CD4-positive, alpha-beta T cell treated with Interleukin-15 for 1 hour (primary cell): Measurements from ENCODE around the gene PCDHA13.
"Not testable (repeated sequence)": the region's sequence is repeated elsewhere in the genome, so short reads cannot be mapped to it uniquely, and the experiment has no call there.

Experiments used
- DNase-seq: peaks from one replicate; pipeline ENCODE4 v3.0.0-alpha.2; 2020

The PCDHA13 gene, protein sequence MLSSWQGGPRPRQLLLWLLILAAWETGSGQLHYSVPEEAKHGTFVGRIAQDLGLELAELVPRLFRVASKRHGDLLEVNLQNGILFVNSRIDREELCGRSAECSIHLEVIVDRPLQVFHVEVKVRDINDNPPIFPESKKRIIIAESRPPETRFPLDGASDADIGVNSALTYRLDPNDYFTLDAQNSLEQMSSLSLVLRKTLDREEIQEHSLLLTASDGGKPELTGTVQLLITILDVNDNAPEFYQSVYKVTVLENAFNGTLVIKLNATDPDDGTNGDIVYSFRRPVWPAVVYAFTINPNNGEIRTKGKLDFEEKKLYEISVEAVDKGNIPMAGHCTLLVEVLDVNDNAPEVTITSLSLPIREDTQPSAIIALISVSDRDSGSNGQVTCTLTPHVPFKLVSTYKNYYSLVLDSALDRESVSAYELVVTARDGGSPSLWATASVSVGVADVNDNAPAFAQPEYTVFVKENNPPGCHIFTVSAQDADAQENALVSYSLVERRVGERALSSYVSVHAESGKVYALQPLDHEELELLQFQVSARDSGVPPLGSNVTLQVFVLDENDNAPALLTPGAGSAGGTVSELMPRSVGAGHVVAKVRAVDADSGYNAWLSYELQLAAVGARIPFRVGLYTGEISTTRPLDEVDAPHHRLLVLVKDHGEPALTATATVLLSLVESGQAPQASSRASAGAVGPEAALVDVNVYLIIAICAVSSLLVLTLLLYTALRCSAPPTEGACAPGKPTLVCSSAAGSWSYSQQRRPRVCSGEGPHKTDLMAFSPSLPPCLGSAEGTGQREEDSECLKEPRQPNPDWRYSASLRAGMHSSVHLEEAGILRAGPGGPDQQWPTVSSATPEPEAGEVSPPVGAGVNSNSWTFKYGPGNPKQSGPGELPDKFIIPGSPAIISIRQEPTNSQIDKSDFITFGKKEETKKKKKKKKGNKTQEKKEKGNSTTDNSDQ

DNA sequence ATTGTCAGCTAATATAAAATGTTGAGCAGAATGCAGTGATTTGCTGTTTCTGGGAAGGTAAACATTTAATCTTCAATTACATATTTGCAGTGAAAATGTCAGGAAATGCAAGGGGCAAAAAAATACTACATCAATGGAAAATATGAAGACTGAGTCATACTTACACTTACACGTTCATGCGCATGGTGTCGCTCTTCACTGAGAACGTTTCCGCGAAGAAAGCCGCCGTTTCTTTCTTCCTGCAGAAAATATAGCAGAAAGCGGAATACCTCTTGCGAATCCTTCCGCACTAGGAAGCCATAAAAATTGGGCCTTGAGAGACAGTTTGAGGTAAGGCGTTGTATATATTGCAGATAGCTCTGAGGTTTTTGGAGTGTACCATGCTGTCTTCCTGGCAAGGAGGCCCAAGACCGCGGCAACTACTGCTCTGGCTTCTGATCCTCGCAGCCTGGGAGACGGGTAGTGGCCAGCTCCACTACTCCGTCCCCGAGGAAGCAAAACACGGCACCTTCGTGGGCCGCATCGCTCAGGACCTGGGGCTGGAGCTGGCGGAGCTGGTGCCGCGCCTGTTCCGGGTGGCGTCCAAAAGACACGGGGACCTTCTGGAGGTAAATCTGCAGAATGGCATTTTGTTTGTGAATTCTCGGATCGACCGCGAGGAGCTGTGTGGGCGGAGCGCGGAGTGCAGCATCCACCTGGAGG lies at the start of gene PCDHA13:
Gene PCDHA13 (plus strand): TSS at position 236 of the 702 bp plus-strand sequence. CDS start 145 bp downstream, at position 381.
- no peak for DNase-seq

DNA sequence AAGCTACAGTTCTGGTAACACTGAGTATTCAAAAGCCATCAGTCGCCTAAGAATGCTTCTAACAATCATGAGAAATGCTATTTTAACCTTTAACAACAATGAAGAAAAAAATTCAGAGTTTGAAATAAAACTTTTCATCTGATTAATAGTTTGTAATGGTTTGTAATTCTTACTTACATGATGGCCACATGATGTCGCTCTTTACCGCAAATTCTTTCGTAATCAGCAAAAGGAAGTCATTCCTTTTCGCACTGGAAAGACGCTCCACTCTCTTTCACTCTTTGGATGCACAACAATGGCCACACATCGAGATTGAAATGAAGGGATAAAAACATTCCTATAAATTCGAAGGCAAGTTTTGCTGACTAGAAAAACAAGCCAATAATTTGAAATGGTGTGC lies 47.9 kb upstream of the PCDHA13 start, which contains the start of gene PCDHA7:
Gene PCDHA7 (plus strand): TSS at position 277 of the 400 bp plus-strand sequence. CDS start 115 bp downstream, at position 392.
- no peak for DNase-seq

DNA sequence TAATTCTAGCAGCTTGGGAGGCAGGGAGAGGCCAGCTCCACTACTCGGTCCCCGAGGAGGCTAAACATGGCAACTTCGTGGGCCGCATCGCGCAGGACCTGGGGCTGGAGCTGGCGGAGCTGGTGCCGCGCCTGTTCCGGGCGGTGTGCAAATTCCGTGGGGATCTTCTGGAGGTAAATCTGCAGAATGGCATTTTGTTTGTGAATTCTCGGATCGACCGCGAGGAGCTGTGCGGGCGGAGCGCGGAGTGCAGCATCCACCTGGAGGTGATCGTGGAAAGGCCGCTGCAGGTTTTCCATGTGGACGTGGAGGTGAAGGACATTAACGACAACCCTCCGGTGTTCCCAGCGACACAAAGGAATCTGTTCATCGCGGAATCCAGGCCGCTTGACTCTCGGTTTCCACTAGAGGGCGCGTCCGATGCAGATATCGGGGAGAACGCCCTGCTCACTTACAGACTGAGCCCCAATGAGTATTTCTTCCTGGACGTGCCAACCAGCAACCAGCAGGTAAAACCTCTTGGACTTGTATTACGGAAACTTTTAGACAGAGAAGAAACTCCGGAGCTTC lies 47.4 kb upstream of the PCDHA13 start:
- DNase-seq: not testable (repeated sequence)

DNA sequence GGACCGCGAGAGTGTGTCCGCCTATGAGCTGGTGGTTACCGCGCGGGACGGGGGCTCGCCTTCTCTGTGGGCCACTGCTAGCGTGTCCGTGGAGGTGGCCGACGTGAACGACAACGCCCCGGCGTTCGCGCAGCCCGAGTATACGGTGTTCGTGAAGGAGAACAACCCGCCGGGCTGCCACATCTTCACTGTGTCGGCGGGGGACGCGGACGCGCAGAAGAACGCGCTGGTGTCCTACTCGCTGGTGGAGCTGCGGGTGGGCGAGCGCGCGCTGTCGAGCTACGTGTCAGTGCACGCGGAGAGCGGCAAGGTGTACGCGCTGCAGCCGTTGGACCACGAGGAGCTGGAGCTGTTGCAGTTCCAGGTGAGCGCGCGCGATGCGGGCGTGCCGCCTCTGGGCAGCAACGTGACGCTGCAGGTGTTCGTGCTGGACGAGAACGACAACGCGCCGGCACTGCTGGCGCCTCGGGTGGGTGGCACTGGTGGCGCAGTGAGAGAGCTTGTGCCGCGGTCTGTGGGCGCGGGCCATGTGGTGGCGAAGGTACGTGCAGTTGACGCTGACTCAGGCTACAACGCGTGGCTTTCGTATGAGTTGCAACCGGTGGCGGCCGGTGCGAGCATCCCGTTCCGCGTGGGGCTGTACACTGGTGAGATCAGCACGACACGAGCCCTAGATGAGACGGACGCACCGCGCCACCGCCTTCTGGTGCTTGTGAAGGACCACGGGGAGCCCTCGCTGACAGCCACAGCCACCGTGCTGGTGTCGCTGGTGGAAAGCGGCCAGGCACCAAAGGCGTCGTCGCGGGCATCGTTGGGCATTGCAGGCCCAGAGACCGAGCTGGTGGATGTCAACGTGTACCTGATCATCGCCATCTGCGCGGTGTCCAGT lies 46.1 kb upstream of the PCDHA13 start:
- DNase-seq: no peak

DNA sequence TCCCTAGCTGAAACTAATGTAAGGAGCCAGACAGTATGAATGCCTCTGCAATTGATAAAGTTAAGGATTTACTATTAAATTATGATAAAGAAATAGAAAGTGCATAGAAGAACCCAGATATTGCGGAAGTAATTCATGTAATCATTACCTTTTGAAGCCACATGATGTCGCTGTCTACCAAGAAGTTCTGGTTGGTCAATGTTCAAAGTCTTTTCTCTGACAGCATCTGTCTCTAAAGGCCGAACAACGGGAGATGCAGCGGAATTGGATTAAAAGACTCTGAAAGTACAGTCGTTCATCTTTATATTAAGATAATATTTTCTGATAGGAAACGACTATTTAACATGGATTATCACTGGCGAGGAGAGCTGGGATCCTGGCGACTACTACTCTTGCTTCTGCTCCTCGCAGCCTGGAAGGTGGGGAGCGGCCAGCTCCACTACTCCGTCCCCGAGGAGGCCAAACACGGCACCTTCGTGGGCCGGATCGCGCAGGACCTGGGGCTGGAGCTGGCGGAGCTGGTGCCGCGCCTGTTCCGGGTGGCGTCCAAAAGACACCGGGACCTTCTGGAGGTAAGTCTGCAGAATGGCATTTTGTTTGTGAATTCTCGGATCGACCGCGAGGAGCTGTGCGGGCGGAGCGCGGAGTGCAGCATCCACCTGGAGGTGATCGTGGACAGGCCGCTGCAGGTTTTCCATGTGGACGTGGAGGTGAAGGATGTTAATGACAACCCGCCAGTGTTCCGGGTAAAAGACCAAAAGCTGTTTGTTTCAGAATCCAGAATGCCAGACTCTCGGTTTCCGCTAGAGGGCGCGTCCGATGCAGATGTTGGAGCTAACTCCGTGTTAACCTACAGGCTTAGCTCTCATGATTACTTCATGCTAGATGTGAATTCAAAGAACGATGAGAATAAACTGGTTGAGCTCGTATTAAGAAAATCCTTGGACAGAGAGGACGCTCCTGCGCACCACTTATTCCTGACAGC lies 40.7 kb upstream of the PCDHA13 start, which contains the start of gene PCDHA8:
Gene PCDHA8 (plus strand): TSS at position 210 of the 985 bp plus-strand sequence. CDS start 135 bp downstream, at position 345.
- no peak for DNase-seq

DNA sequence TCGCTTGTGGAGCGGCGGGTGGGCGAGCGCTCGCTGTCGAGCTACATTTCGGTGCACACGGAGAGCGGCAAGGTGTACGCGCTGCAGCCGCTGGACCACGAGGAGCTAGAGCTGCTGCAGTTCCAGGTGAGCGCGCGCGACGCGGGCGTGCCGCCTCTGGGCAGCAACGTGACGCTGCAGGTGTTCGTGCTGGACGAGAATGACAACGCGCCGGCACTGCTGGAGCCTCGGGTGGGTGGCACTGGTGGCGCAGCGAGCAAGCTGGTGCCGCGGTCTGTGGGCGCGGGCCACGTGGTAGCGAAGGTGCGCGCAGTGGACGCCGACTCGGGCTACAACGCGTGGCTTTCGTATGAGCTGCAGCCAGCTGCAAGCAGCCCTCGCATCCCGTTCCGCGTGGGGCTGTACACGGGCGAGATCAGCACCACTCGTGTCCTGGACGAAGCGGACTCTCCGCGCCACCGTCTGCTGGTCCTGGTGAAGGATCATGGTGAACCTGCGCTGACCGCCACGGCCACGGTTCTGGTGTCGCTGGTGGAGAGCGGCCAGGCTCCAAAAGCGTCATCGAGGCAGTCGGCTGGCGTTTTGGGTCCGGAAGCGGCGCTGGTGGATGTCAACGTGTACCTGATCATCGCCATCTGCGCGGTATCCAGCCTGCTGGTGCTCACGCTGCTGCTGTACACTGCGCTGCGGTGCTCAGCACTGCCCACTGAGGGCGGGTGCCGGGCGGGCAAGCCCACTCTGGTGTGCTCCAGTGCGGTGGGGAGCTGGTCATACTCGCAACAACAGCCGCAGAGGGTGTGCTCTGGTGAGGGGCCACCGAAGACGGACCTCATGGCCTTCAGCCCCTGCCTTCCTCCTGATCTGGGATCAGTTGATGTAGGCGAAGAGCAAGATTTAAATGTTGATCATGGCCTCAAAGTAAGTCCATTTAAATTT lies 38.9 kb upstream of the PCDHA13 start:
- no peak for DNase-seq

DNA sequence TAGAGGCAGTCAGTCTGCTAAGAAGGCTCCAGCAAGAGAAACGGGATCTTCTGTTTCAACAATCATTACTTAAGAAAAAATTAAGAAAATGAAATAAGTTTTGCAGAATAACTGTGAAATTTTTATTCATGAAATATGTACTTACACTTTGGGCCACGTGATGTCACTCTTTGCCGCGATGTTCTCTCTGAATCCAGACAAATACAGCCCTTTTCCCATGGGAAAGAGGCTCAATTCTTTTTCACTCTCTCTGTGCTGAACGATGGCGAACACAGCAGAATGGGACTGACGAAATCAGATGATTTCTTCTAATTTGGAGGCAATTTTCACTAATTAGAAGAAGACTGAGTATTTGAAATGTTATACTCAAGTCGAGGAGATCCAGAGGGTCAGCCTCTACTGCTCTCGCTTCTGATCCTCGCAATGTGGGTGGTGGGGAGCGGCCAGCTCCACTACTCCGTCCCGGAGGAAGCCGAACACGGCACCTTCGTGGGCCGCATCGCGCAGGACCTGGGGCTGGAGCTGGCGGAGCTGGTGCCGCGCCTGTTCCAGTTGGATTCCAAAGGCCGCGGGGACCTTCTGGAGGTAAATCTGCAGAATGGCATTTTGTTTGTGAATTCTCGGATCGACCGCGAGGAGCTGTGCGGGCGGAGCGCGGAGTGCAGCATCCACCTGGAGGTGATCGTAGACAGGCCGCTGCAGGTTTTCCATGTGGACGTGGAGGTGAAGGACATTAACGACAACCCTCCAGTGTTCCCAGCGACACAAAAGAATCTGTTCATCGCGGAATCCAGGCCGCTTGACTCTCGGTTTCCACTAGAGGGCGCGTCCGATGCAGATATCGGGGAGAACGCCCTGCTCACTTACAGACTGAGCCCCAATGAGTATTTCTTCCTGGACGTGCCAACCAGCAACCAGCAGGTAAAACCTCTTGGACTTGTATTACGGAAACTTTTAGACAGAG lies 33.5 kb upstream of the PCDHA13 start, which contains the start of gene PCDHA9:
Gene PCDHA9 (plus strand): TSS at position 244 of the 964 bp plus-strand sequence. CDS start 114 bp downstream, at position 358.
- not testable (repeated sequence) for DNase-seq

DNA sequence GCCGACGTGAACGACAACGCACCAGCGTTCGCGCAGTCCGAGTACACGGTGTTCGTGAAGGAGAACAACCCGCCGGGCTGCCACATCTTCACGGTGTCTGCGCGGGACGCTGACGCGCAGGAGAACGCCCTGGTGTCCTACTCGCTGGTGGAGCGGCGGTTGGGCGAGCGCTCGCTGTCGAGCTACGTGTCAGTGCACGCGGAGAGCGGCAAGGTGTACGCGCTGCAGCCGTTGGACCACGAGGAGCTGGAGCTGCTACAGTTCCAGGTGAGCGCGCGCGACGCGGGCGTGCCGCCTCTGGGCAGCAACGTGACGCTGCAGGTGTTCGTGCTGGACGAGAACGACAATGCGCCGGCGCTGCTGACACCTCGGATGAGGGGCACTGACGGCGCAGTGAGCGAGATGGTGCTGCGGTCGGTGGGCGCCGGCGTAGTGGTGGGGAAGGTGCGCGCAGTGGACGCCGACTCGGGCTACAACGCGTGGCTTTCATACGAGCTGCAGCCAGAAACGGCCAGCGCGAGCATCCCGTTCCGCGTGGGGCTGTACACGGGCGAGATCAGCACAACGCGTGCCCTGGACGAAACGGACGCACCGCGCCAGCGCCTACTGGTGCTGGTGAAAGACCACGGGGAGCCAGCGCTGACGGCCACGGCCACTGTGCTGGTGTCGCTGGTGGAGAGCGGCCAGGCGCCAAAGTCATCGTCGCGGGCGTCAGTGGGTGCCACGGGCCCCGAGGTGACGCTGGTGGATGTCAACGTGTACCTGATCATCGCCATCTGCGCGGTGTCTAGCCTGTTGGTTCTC lies 31.9 kb upstream of the PCDHA13 start:
- not testable (repeated sequence) for DNase-seq

DNA sequence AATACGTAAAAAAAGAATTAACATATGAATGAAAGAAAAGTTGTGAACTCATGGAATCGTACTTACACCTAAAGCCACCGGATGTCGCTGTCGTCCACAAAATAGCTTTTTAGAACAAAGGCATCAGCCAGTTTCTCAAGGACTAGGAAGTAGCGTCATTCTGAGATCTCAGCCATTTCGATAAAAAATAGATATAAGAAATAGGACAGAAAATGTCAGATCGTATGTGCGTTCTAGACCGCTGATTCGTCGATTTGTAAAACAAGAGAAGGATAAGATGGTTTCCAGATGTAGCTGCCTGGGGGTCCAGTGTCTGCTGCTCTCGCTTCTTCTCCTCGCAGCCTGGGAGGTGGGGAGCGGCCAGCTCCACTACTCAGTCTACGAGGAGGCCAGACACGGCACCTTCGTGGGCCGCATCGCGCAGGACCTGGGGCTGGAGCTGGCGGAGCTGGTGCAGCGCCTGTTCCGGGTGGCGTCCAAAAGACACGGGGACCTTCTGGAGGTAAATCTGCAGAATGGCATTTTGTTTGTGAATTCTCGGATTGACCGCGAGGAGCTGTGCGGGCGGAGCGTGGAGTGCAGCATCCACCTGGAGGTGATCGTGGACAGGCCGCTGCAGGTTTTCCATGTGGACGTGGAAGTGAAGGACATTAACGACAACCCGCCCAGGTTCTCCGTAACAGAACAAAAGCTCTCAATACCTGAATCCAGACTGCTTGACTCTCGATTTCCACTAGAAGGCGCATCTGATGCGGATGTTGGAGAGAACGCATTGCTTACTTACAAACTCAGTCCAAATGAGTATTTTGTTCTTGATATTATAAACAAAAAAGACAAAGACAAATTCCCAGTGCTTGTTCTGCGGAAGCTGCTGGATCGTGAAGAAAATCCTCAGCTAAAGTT lies 25.9 kb upstream of the PCDHA13 start, which contains the start of gene PCDHA10:
Gene PCDHA10 (plus strand): TSS at position 126 of the 903 bp plus-strand sequence. CDS start 152 bp downstream, at position 278.
- DNase-seq: no peak

DNA sequence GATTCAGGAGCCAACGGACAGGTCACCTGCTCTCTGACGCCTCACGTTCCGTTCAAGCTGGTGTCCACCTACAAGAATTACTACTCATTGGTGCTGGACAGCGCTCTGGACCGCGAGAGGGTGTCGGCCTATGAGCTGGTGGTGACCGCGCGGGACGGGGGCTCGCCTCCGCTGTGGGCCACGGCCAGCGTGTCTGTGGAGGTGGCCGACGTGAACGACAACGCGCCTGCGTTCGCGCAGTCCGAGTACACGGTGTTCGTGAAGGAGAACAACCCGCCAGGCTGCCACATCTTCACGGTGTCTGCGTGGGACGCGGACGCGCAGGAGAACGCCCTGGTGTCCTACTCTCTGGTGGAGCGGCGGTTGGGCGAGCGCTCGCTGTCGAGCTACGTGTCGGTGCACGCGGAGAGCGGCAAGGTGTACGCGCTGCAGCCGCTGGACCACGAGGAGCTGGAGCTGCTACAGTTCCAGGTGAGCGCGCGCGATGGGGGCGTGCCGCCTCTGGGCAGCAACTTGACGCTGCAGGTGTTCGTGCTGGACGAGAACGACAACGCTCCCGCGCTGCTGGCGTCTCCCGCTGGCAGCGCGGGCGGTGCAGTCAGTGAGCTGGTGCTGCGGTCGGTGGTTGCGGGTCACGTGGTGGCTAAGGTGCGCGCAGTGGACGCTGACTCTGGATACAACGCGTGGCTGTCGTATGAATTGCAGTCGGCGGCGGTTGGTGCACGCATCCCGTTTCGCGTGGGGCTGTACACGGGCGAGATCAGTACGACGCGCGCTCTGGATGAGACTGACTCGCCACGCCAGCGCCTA lies 24.5 kb upstream of the PCDHA13 start:
- DNase-seq: no peak

DNA sequence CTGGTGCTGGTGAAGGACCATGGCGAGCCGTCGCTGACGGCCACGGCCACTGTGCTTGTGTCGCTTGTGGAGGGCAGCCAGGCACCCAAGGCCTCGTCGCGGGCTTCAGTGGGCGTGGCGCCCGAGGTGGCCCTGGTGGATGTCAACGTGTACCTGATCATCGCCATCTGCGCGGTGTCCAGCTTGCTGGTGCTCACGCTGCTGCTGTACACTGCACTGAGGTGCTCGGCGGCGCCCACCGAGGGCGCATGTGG lies 24.0 kb upstream of the PCDHA13 start:
- no peak for DNase-seq

DNA sequence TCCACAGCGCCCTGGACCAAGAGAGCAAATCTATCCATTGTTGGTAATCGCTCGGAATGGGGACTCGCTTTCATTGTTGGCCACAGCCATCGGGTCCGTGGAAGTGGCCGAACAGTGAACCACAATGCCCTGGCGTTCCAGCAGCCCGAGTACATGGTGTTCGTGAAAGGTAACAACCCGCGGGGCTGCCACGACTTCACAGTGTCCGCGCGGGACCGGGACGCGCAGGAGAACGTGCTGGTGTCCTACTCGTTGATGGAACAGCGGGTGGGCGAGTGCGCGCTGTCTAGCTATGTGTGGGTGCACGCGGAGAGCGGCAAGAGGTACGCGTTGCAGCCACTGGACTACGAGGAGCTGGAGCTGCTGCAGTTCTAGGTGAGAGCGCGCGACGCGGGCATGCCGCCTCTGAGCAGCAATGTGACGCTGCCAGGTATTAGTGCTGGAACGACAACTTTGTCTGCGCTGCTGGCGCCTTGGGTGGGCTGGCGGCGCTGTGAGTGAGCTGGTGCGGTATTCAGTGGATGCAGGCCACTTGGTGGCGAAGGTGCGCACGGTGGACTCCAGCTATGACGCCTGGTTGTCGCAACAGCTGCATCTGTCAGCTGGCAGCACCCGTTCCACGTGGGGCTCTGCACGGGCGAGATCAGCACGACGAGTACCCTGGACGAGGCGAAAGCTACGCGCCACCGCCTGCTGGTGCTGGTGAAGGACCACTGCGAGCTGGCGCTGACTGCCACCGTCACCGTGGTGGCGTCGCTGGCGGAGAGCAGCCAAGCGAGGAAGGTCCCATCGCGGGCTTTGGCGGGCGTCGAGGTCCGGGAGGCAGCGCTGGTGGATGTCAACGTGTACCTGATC lies 19.3 kb upstream of the PCDHA13 start:
- no peak for DNase-seq

DNA sequence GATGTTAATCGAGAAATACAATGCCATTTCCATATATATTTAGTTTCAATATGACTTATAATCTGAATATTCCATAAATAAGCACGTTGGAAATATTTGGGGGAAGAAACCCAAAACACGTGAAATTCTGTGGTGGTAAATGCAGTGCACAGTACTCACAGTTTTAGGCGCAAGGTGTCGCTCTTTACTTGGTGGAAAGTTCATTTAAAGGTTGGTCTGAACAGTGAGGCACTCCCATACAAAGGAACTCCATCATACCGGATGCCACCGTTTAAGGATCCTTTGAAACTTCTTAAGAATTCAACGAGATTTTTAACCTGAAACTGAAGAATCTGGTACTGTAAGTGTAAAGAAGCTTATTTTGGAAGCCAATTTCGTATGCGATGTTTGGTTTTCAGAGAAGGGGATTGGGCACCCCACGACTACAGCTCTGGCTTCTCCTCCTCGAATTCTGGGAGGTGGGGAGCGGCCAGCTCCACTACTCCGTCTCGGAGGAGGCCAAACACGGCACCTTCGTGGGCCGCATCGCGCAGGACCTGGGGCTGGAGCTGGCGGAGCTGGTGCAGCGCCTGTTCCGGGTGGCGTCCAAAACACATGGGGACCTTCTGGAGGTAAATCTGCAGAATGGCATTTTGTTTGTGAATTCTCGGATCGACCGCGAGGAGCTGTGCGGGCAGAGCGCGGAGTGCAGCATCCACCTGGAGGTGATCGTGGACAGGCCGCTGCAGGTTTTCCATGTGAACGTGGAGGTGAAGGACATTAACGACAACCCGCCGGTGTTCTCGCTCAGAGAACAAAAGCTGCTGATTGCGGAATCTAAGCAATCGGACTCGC lies 13.0 kb upstream of the PCDHA13 start, which contains the start of gene PCDHA11:
Gene PCDHA11 (plus strand): TSS at position 237 of the 834 bp plus-strand sequence. CDS start 147 bp downstream, at position 384.
- no peak for DNase-seq
